Peyer's patch (tissue), 4 donors: ENCODE measurements around the gene TENT5A.

Experiments used
- POLR2A ChIP-seq, 2 donors: fragments of 450-650 bp; IDR thresholded peaks; one replicate each; pipeline ENCODE4 v1.5.1; 2017; ENCODE audit warnings: antibody characterized with exemption in 2 of 2, mild to moderate bottlenecking in 2 of 2, moderate library complexity in 2 of 2
- TF ChIP-seq, protein P1 (sequence below), 6 experiments: fragments of 450-650 bp in 4 of 6; fragments of 200-600 bp in 2 of 6; sonication (generic) in 1 of 6; IDR thresholded peaks; one replicate each; pipeline ENCODE4 v1.5.1; 2017 to 2019; ENCODE audit warnings: antibody characterized with exemption in 6 of 6, mild to moderate bottlenecking in 3 of 6, moderate library complexity in 1 of 6

DNA sequence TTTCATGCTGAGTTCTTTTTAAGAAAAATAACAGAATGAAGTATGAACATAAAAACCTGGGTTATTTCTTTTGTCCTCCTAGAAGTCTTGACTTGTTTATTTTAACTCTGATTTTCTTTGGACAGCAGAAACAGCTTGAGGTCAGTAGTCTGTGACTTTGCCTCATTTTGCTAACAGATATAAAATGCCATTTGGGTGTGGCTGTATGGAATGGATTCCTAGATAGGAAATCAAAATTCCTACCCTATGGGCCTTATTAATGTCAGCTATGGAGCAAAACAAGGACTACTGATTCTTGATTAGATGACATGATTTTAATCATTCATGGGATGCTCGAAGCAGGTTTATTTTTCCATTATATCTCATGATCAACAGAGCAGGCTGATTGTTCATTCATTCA, 46.8 kb upstream of the TENT5A start:
- TF ChIP-seq, protein P1, sequence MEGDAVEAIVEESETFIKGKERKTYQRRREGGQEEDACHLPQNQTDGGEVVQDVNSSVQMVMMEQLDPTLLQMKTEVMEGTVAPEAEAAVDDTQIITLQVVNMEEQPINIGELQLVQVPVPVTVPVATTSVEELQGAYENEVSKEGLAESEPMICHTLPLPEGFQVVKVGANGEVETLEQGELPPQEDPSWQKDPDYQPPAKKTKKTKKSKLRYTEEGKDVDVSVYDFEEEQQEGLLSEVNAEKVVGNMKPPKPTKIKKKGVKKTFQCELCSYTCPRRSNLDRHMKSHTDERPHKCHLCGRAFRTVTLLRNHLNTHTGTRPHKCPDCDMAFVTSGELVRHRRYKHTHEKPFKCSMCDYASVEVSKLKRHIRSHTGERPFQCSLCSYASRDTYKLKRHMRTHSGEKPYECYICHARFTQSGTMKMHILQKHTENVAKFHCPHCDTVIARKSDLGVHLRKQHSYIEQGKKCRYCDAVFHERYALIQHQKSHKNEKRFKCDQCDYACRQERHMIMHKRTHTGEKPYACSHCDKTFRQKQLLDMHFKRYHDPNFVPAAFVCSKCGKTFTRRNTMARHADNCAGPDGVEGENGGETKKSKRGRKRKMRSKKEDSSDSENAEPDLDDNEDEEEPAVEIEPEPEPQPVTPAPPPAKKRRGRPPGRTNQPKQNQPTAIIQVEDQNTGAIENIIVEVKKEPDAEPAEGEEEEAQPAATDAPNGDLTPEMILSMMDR (IDR thresholded peaks at IDR 0.05): no peak
- no peak for TF ChIP-seq POLR2A (IDR thresholded peaks at IDR 0.05)
